Testis (tissue), 5 donors: ENCODE results near the gene SPANXN1. TPM values are rescaled to one million over a fixed set of nuclear protein-coding genes. Genes with fewer than 3 reads are reported as not detected.
"Not testable (repeated sequence)": the region's sequence is repeated elsewhere in the genome, so short reads cannot be mapped to it uniquely, and the experiment has no call there.

Source experiments
- DNase-seq: peaks from one replicate; pipeline ENCODE4 v3.0.0-alpha.2; 2019
- H3K27ac ChIP-seq, 2 donors: fragments of 200-600 bp; sonication (generic); one replicate each; pipeline ENCODE4 v1.5.1; 2019
- H3K27me3 ChIP-seq: fragments of 200-600 bp; sonication (generic); one replicate; pipeline ENCODE4 v1.5.1; 2019
- H3K36me3 ChIP-seq: fragments of 200-600 bp; sonication (generic); one replicate; pipeline ENCODE4 v1.5.1; 2017; ENCODE audit warnings: low read depth; ENCODE audit errors: missing control alignments
- H3K4me1 ChIP-seq: fragments of 200-600 bp; sonication (generic); one replicate; pipeline ENCODE4 v1.5.1; 2019
- H3K4me3 ChIP-seq, 2 donors: fragments of 200-600 bp; sonication (generic); one replicate each; pipeline ENCODE4 v1.5.1; 2017 to 2019
- H3K9me3 ChIP-seq: fragments of 200-600 bp; sonication (generic); one replicate; pipeline ENCODE4 v1.5.1; 2017
- CTCF ChIP-seq, 3 experiments: fragments of 450-650 bp in 2 of 3; fragments of 200-600 bp in 1 of 3; sonication (generic) in 1 of 3; IDR thresholded peaks; one replicate each; pipeline ENCODE4 v1.5.1; 2016 to 2019; ENCODE audit warnings: antibody characterized with exemption in 3 of 3, mild to moderate bottlenecking in 2 of 3, moderate library complexity in 1 of 3
- POLR2A ChIP-seq: fragments of 450-650 bp; IDR thresholded peaks from one replicate; pipeline ENCODE4 v1.6.1; 2017; ENCODE audit warnings: antibody characterized with exemption, mild to moderate bottlenecking, moderate library complexity
- WGBS, 2 donors: methylation state at CpG; one replicate each; pipeline ENCODE4 v1.1.5; 2018; 5-methylcytosine and 5-hydroxymethylcytosine counted together
- intact Hi-C: fragments of 100-400 bp; cut with DNase I; formaldehyde crosslinking; loops from one replicate; pipeline ENCODE4 v1.15.1; 2023; ENCODE audit warnings: low total_unique reads
- long read RNA-seq, 2 donors: transcript quantifications; one replicate each; lab custom pipeline, GENCODE V29; 2026
- polyA plus RNA-seq: library from polyadenylated mRNA; stranded (reverse); fragments of 350-450 nt; fragmentation: Illumina TruSeq; extraction: RNeasy Lipid Tissue Mini Kit (QIAGEN cat#74804); gene quantifications from one replicate; pipeline ENCODE4 v1.2.3, GENCODE V29; 2014; ENCODE audit warnings: low read depth, low replicate concordance; ENCODE audit not compliant: insufficient read depth
- total RNA-seq, 2 donors: library from RNA; depleted of rRNA; stranded (reverse); fragments of >200 nt; gene quantifications; one replicate each; pipeline ENCODE4 v1.2.3, GENCODE V29; 2016

Gene SPANXN1
- total RNA-seq, result under 1 TPM in 1 of 2 donors, not detected in 1; 0.39 TPM
- polyA plus RNA-seq, result 0.42 TPM
- long read RNA-seq, donor 1, result 0 reads
- long read RNA-seq, donor 2, result 0 reads

DNA sequence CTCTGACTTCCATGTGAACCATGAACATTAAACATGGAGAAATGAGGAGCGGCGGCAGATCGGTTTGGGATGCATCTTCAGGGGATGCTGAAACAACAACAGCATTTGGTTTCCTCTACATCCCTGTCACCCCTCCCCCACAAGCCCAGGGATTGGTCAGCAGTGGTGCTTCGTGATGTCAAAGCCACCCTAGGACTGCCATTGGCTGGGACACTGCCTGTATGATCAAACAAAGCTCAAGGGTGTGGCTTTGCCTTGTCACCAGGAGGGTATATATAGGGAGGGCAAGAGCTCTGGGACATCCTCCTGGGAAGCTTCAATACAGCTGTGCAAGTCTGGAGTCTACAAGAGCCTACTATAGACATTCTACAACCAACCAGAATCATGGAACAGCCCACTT is at the start of gene SPANXN1:
Gene SPANXN1, plus strand, starts transcription at position 301 of the 400 bp plus-strand sequence. Its CDS starts 84 bp downstream, at position 385.
- H3K4me3 ChIP-seq, H3K27ac ChIP-seq, H3K4me1 ChIP-seq, H3K9me3 ChIP-seq, H3K36me3 ChIP-seq, H3K27me3 ChIP-seq, intact Hi-C loops, DNase-seq: not testable (repeated sequence)
- no CpG with 5 or more reads among the region's 4 CpGs for WGBS, 2 donors

GRCh38 chrX:145199078-145199477 is 48.2 kb upstream of the SPANXN1 start:
- intact Hi-C loops, result no loop called here
- DNase-seq, result no peak
- Histone ChIP-seq H3K4me3 (no peak overlapping the region), H3K9me3 (no peaks in the 10 kb centered on the region), H3K36me3 (no peaks in the 10 kb centered on the region), H3K27ac (no peak overlapping the region), H3K27me3 (no peaks in the 10 kb centered on the region), H3K4me1 (no peaks in the 10 kb centered on the region)
- 77 to 89% methylated on average over 3 of the region's 3 CpGs for WGBS, 2 donors
- TF ChIP-seq POLR2A (no peak), CTCF (IDR thresholded peaks at IDR 0.05) (no peak)

DNA sequence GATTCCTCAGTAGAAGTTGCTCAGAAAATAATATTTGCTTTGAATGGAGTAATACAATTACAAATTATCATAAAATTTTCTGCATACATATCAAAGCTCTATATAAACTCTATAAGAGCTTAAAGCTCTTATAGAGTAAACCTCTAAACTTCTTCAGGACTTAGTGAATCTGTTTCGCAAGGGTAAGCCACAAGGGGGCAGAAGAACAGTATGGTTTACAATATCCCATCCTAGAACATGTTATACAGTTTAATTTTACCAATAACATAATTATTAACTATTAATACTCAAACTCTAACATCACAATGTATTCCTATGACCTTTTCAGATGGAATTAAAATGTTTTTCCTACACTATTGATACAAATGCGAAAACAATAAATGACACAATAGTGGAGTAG is 33.8 kb upstream of the SPANXN1 start:
- no peaks in the 10 kb centered on the region for H3K27me3 ChIP-seq
- 66 to 77% methylated on average over 2 of the region's 2 CpGs for WGBS, 2 donors
- peak; percentile 28 for DNase-seq
- no peaks in the 10 kb centered on the region for H3K36me3 ChIP-seq
- H3K27ac ChIP-seq, result no peak overlapping the region
- H3K9me3 ChIP-seq, result no peaks in the 10 kb centered on the region
- intact Hi-C loops, result no loop called here
- TF ChIP-seq POLR2A (no peak), CTCF (IDR thresholded peaks at IDR 0.05) (peak in 1 of 3 experiments; percentile 16)
- H3K4me3 ChIP-seq, result no peak overlapping the region
- H3K4me1 ChIP-seq, result no peaks in the 10 kb centered on the region

DNA sequence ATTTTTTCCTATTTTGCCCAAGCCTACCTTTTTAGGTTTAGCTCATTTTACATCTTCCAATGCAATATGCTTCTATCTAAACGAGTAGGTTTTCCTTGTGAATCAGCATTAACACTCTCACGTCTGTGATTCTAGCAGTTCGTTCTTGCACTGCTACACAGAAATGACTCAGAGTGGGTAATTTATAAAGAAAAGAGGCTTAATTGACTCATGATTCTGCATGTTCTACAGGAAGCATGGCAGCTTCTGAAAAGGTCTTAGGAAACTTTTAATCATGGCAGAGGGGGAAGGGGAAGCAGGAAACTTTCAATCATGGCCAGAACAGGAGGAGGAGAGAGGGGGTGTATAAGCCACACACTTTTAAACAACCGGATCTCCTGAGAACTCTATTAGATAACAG is 44.9 kb downstream of the SPANXN1 start:
- H3K4me3 ChIP-seq, result no peak overlapping the region

More for the DNA sequence above, 44.9 kb downstream of the SPANXN1 start:
- H3K4me1 ChIP-seq, result no peaks in the 10 kb centered on the region
- no peaks in the 10 kb centered on the region for H3K9me3 ChIP-seq
- no peak for TF ChIP-seq CTCF (IDR thresholded peaks at IDR 0.05)
- no peak for TF ChIP-seq POLR2A
- no peaks in the 10 kb centered on the region for H3K36me3 ChIP-seq
- WGBS, 2 donors, result 56 to 57% methylated on average over 4 of the region's 4 CpGs
- intact Hi-C loops, result no loop called here
- no peaks in the 10 kb centered on the region for H3K27me3 ChIP-seq
- no peak for DNase-seq
- H3K27ac ChIP-seq, result no peak overlapping the region
